ENCODE data around the gene NPS.

NPS gene

DNA sequence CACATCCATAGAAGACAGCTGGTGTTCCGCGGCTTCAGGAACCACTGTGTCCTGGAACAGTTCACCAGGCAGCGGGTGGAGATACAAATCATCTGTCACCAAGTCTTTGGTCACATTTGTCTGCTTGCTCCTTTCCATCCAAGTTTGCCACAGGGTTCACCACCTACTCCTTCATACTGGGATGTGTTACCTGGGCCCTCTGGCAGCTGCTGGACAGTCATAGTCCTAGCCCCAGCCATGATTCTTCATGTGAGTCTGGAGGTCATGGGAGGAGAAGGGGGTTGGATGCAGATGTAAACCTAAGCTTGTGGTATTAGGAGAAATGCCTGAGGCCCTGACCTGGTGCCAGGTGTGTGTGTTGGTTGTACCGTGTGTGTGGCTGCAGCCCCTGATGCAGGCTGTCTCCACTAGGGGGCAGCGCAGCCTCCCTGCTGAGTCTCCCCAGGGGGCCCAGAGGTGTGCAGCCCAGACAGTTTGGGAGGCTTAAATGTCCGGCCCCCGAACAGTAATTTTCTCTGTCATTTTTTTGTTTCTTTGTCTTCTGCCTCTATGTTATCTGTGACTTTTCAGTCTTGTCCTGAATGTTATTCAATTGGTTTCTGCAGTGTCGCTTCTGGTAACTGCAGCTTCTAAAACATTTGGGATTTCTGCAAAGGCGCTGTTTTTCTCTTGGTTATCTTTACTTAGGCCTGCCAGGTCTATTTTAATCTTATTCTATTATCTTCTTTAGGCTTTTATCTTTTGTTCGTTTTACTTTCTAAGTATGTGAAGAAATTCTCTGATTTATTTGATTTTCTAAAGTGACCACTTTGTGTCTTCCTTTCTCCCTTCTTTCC is 14.8 kb downstream of the NPS start:
- DNase-seq = peak; percentile 5

DNA sequence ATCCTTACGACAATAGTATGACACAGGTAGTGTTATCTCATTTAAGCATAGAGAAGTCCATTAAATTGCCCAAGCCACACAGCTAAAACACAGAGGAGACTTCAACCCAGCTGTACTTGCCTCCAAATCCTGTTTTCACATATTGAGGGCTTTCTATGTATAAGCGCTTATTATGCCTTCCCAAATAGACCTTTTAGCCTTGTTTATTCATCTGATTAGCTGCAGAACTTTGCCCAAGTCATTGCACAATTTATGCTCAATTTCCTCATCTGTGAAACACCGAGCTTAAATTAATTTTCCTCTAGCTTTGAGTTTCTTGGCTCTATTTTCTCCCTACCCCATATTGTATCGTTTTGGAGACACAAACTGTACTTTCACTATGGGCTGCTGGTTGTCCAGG is 15.5 kb downstream of the NPS start:
- no peak for DNase-seq

DNA sequence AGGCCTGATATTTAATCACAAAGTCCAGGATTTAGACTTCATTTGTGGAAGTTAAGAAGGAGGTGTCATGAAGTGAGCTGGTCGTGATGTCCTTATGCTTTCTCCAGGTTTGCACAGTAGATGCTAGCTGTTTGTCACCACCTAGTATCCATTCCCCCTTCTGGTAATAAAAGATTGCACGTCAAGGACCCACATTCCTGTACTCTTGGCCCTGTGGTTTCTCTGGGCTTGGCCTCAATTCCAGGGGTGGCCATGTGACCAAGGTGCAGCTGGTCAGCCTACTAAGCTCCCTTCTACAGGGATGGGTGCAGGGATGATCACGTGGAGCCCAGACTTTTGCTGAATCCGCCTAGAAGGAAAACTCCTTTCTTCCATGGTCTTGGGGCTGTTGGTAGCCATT is 16.5 kb downstream of the NPS start:
- DNase-seq = no peak

DNA sequence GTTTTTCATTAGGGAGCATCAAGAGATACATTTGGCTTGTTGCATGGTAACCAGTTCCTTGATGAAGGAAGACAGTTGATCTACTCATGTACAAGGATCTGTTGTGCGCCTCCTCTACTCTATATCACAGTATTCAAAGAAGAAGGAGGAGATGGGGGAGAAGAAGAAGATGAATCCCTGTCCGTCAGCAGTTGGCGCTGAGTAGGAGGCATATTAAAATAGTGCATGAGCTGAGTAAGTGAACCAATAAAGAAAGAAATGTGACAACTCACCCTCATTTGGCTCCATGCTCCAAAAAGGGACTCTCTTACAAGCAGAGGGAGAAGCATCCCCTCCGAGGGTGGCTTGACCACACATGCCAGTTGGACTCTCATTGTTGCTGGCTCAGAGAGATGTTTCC is 20.1 kb downstream of the NPS start:
- no peak for DNase-seq

DNA sequence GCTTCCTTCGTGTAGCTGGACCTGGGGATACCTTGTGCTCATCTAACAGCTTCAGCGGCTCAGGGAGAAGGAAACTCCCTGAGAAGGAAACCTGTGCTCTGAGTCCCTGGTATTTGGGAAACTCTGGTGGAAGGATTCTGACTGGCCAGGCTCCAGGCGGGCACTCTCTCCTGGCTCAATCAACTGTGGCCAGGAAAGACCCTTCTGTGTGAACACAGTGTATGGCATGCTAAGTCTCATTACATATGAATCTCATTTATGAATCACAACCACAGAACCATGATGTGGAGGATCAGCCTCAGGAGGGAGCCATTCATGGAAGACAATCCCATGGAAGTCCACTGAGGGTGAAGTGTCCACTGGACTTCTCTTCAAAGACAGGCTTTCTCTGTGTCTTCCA is 20.9 kb downstream of the NPS start:
- DNase-seq = no peak

DNA sequence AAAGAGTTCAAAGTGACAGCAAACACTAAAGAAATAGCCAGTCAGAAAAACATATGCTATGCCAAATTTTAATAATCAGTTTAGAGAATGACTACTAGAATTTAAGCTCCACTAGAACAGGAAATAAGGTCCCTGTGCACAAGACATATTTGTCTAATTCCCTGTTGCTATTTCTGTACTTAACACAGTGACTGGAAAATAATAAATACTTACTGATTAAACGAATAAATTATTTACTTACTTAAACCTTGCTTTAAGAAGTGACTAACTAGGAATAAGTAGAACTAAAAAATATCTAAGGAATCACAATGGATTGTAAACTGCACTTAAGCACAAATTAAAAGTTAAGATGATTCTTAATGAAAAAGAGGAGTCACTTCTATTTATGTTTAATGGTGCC is 22.3 kb downstream of the NPS start:
- no peak for DNase-seq

DNA sequence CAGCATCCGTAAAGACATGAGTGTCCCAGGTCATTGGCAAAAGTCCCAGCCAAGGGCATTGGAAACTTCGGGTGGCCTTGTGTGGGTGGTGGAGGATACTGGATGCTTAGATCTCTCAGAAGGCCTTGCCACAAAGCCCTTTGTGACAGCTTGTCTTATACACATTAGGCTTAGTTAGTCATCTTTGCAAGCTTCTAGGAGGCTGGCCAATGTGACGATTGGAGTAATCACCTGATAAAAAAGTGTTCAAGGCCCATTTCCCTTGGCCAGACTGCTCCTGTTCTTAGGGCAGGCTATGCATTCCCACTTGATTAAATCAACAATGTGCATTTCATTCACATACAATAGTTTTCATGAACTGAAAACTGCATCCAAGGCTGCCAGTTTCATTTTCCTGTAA is 26.9 kb downstream of the NPS start:
- DNase-seq = no peak

DNA sequence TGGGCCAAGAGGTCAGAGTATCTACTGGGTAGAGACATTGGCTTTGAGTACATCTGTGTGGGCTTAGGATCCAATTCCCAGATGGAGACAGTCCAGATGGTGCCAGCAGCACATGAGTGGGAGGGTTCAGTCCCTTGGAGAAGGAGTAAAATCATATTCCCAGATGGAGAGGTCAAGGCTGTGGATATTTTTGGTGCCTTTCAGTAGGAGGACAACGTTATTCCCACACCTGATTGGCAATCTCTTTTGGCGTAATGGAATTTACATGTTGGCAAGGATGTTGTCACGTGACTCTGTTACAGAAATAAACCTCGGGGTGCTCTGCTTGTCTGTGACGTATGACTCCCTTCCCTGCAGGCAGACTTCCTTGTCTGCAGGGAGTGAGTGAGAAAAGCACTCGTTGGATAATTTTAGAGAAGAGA is 27.6 kb downstream of the NPS start:
- DNase-seq = no peak

DNA sequence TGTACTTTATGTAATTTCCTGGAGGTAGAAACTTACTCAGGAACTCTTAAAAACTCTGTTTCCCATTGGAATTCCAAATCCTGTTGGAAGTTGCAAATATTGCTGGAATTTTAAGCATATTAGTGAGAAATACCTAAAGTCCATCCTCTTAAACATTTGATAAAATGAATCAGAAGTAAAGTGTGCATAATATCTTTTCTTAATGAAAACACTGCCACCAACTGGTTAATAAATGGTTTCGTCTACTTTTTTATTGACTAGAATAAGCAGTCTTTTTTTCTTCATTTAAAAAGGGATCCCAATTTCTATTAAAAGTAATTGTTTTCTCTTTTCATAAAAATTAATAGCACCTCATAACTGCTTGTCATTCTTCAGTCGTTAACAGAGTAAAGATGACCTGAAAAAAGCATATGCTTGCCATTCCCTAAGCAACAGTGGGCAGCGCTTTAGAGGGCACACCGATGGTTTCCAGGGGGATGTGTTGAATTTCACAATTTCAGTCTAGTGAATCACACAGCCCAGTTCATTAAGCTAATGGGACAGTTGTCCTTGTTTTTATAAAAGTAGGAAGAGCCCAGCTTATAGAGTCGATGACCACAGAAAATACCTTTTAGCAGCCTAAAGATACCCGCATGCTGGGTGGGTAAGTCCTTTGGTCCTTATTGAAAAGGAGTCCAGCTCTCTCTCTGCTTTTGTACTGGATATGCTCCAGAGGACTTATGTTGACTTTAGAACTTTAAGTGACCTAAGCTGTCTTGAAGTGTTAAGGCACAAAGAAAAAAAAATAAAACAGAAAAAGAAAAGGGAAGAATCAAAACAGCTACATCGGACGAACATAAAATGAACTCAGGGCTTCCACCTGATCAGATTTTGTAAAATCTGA is 28.5 kb downstream of the NPS start:
- DNase-seq = no peak

DNA sequence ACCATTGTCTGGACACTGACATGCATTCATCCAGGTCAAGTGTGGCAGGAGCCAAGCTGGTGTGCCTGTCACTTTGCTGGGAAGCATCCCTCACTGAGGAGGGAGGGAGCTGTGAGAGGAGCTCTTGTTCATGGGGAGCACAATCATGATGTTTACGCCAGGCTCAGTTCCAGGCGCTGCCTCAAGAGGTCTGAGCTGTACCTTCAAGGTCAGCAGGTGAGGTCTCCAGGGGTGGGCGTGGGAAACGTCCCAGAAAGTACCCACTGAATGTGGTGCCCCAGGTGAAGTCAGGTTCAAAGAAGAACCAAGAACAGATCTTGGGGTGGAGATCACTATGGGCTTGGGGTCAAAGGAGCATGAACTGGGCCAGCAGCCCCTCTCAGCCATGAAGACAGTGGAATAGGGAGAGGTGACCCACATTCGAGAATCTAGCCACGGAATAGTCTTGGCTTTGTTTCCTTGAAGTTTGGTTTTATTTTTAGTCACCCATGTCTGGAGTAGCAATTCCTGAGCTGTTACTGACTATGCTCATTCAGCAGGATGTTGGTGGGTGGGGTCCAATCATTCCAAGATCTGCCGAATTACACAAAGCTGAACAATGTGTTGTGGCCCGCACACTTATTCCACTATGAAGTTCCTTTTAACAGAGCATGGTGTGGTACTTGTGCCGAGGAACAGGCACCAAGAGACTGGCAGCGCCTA is 29.3 kb downstream of the NPS start:
- no peak for DNase-seq

DNA sequence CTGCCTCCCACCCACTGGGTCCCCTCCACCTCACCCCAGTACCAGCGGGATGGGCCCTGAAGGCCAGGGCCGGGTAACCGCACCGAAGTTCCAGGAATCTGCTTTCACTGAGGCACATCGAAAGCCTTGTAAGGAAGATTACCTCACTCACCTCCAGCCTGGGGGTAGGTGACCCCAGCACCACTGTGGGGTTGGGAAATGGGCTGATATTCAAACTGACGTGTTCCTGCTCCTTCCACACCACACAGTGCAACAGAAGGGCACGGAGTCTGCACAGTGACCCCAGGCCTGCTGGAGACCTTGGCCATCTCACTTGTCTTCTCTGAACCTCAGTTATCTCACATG is 29.8 kb downstream of the NPS start:
- DNase-seq = no peak

DNA sequence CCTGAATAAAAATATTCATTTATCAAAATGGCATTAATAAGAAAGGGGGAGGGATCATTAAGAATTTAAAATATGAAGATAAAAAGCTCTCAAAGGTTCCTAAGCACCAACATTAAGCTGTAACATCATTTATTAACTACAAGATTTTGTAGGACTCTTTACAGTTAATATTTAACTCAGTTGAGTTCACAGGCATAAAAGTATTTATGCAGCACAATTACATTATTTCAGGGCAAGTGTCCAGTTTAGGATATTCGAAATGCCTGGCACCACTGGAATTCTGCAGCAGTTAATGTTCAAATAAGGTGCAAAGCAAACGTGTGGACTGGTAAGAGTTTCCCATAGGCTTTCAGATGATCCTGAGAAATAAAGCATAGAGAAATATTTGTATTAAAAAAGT is 30.5 kb downstream of the NPS start:
- no peak for DNase-seq

DNA sequence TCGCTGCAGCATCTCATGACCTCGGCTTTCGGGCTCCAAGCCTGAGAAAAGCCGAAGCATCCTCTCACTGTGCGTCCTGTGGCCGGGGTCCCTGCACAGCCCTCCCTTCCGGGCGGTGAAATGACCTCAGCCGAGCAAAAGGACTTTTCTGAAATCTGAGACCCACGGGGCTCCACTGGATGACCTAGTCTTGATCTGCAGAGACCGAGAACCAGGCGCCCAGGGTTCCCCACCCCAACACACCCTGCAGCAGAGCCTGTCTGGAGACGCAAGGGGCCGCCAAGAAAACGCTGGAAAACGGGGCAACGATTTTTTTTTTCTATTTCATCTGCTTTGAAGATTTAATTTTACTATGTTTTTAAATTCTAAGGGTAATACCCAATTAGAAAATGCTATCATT is 31.7 kb downstream of the NPS start:
- DNase-seq = no peak

DNA sequence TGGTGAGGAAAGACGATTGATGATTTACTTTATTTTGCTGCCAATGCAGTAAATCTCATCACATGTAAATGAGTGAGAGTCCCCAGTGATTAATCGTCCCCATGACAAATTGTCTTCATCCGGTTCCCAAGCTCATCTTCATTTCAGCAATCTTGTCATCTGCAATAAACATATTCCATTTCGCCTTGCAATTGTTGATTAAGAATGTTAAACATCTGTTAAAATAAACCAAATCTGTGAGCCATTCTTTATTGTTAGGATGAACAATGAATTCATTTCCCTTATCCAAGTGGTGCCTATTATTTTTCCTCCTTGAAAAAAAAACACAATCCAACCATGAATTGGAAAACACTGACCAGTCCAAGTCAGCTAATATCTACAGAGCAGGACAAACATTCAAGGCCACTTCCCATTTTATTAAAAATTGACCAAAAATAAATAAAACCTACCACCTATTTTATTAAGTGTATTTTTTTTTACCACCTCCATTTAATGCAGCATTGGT is 36.5 kb downstream of the NPS start:
- DNase-seq = no peak

DNA sequence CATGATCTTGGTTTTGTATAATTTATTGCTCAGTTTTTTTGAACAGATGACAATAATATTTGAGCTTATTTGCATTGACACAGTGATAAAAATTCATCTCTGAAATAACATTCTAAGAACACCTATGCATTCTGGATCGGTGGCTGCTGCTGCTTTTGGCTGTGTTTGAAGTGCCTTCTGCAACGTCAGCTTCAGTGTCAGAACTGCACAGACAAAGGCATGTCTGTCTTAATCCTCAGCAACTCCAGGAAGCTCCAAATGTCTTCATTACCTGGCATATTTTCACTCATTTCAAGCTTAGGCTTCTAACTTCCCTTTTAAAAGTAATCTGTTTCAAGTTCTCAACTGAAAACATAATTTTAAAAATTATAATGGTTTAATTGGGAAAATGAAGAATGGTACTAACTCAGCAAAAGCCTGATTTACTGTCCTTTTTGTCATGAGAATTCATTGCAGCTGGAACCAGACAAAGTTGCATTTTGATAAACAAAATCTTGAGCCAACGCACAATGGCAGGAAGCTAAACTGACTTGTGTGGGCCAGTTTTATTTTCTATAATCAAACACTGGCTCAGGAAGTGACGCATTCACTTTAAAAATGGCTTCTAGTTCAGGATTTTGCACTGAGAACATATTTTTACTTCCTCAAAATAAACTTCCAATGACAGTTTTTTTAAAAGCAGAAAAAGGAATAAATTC is 38.7 kb downstream of the NPS start:
- DNase-seq = no peak

DNA sequence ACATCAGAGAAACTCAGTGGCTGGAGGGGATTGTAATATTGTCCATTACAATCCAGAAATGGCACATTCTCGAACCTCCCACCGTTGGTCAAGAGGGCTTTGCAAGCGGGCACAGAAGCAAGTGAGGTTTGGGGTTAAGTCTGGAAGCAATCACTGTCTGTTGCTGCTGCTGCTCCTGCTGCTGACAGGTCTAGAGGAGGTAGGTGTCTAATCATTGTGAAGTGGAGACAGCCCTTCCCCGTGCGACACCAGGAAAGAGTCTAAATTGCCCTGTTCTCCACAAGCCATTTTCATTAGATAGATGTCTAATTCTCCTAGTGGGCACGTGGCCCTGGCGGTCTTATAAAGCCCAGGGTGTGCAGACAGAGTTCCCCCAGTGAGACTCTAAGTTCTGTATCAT is 43.5 kb downstream of the NPS start:
- no peak for DNase-seq

DNA sequence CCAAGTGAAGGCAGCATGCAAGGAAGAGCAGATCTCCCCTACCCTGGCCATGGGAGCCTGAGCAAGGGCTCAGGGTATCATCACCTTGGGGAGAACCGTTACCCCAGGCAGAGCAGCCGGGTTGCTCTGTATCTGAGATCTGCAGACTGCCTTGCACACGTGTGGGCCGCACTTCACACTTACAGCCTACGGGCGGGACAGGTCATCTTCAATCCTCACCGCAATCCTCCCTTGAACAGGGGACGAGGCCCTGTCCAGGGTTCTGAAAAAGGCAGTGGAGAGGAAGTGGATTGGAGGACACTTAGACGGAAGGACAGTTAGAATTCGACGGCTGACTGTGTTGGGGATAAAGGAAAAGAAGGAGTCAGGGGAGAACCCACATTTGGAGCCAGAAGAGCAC is 51.4 kb downstream of the NPS start:
- DNase-seq = no peak
